Mesenchymal stem cell (in vitro differentiated cells and primary cell): Measurements from ENCODE around the gene KTN1.

Experiments
- DNase-seq: peaks from one replicate; pipeline ENCODE4 v3.0.0-alpha.2; 2013
- H2AFZ ChIP-seq: one replicate; pipeline ENCODE4 v1.6.1; 2013; ENCODE audit warnings: low read depth, mild to moderate bottlenecking, control low read depth, inconsistent platforms, low read length, moderate library complexity
- H2AK5ac ChIP-seq: 2 replicates; pipeline ENCODE4 v1.6.1; 2013; ENCODE audit warnings: low read length, moderate library complexity, mild to moderate bottlenecking, inconsistent platforms; ENCODE audit not compliant: severe bottlenecking
- H2BK120ac ChIP-seq: one replicate; pipeline ENCODE4 v1.6.1; 2013; ENCODE audit warnings: low read depth, mild to moderate bottlenecking, inconsistent platforms, low read length, moderate library complexity
- H2BK12ac ChIP-seq, 2 experiments: one replicate each; pipeline ENCODE4 v1.6.1; 2013; ENCODE audit warnings: inconsistent platforms in 2 of 2, low read length in 2 of 2, mild to moderate bottlenecking in 2 of 2, moderate library complexity in 2 of 2, control low read depth in 1 of 2
- H2BK15ac ChIP-seq: one replicate; pipeline ENCODE4 v1.6.1; 2013; ENCODE audit warnings: mild to moderate bottlenecking, low read depth, inconsistent platforms; ENCODE audit not compliant: poor library complexity, severe bottlenecking
- H2BK5ac ChIP-seq: 2 replicates; pipeline ENCODE4 v1.6.1; 2013; ENCODE audit warnings: low read depth, mild to moderate bottlenecking, low read length, control low read depth, inconsistent platforms; ENCODE audit not compliant: poor library complexity, severe bottlenecking
- H3K14ac ChIP-seq, 2 experiments: one replicate each; pipeline ENCODE4 v1.6.1; 2013; ENCODE audit warnings: inconsistent platforms in 2 of 2, low read length in 2 of 2, control low read depth in 1 of 2, mild to moderate bottlenecking in 1 of 2, moderate library complexity in 1 of 2
- H3K18ac ChIP-seq, 2 experiments: one replicate each; pipeline ENCODE4 v1.6.1; 2013; ENCODE audit warnings: inconsistent platforms in 2 of 2, low read length in 2 of 2, control low read depth in 1 of 2, low read depth in 1 of 2, mild to moderate bottlenecking in 1 of 2
- H3K23ac ChIP-seq, 2 experiments: one replicate each; pipeline ENCODE4 v1.6.1; 2013; ENCODE audit warnings: inconsistent platforms in 2 of 2, low read length in 2 of 2, mild to moderate bottlenecking in 2 of 2, moderate library complexity in 2 of 2, control low read depth in 1 of 2
- H3K27ac ChIP-seq: 2 replicates; pipeline ENCODE4 v1.5.1; 2013; ENCODE audit warnings: mild to moderate bottlenecking, moderate library complexity, low read length, control low read depth, inconsistent platforms; ENCODE audit not compliant: poor library complexity, severe bottlenecking
- H3K27me3 ChIP-seq, 2 experiments: 2 replicates each; pipeline versions ENCODE4 v1.6.1 to v1.7.0; 2013; ENCODE audit warnings: low read length in 2 of 2, mild to moderate bottlenecking in 2 of 2, moderate library complexity in 2 of 2, control low read depth in 1 of 2, inconsistent platforms in 1 of 2; ENCODE audit not compliant: control insufficient read depth in 1 of 2, insufficient read depth in 1 of 2
- H3K36me3 ChIP-seq, 2 experiments: 2 replicates each; pipeline versions ENCODE4 v1.6.1 to v1.7.0; 2013; ENCODE audit warnings: low read length in 2 of 2, control low read depth in 1 of 2, inconsistent platforms in 1 of 2, low read depth in 1 of 2, mild to moderate bottlenecking in 1 of 2; ENCODE audit not compliant: insufficient read depth in 2 of 2, control insufficient read depth in 1 of 2
- H3K4ac ChIP-seq, 2 experiments: one replicate each; pipeline ENCODE4 v1.6.1; 2013; ENCODE audit warnings: inconsistent platforms in 2 of 2, low read length in 2 of 2, mild to moderate bottlenecking in 2 of 2, moderate library complexity in 2 of 2, control low read depth in 1 of 2, low read depth in 1 of 2
- H3K4me1 ChIP-seq: 2 replicates; pipeline ENCODE4 v1.6.1; 2013; ENCODE audit warnings: low read depth, low read length, control low read depth; ENCODE audit not compliant: control insufficient read depth, insufficient read depth
- H3K4me2 ChIP-seq: 2 replicates; pipeline ENCODE4 v1.6.1; 2013; ENCODE audit warnings: low read length, mild to moderate bottlenecking, inconsistent platforms; ENCODE audit not compliant: poor library complexity, severe bottlenecking
- H3K4me3 ChIP-seq, 2 experiments: 2 replicates each; pipeline versions ENCODE4 v1.5.1 to v1.7.0; 2013; ENCODE audit warnings: low read length in 2 of 2, mild to moderate bottlenecking in 2 of 2, control low read depth in 1 of 2, low read depth in 1 of 2; ENCODE audit not compliant: insufficient read depth in 1 of 2
- H3K79me1 ChIP-seq: replicated peaks from 2 replicates; pipeline ENCODE4 v1.6.1; 2013; ENCODE audit warnings: mild to moderate bottlenecking, control low read depth, low read length, inconsistent platforms; ENCODE audit not compliant: poor library complexity, severe bottlenecking
- H3K9ac ChIP-seq: 2 replicates; pipeline ENCODE4 v1.7.0; 2013; ENCODE audit warnings: mild to moderate bottlenecking, low read length, moderate library complexity
- H3K9me3 ChIP-seq: 2 replicates; pipeline ENCODE4 v1.7.0; 2013; ENCODE audit warnings: mild to moderate bottlenecking, low read length; ENCODE audit not compliant: control insufficient read depth
- H4K8ac ChIP-seq: one replicate; pipeline ENCODE4 v1.6.1; 2013; ENCODE audit warnings: inconsistent platforms, mild to moderate bottlenecking, low read length, moderate library complexity
- H4K91ac ChIP-seq: one replicate; pipeline ENCODE4 v1.6.1; 2013; ENCODE audit warnings: mild to moderate bottlenecking, low read length, inconsistent platforms
- WGBS: methylation state at CpG from one replicate; pipeline ENCODE4 v1.1.7; 2013; ENCODE audit warnings: mixed read lengths; 5-methylcytosine and 5-hydroxymethylcytosine counted together

KTN1 gene

GRCh38 chr14:55604900-55605418 is 25.0 kb downstream of the KTN1 start:
- Histone ChIP-seq H3K36me3 (peaks cover 0 to 27% of the 10 kb centered on the region in 2 experiments), H3K4me3 (no peak overlapping the region), H3K14ac (no peak overlapping the region), H2BK12ac (no peak overlapping the region), H4K91ac (no peak overlapping the region), H4K8ac (no peak overlapping the region), H2BK5ac (no peak overlapping the region), H3K27ac (no peak overlapping the region), H3K9ac (no peak overlapping the region), H2BK15ac (no peak overlapping the region), H3K27me3 (no peaks in the 10 kb centered on the region), H3K4me2 (no peak overlapping the region), H2AFZ (no peak overlapping the region), H3K23ac (no peak overlapping the region), H3K18ac (no peak overlapping the region), H2AK5ac (peak overlapping the region; percentile 80), H3K9me3 (no peaks in the 10 kb centered on the region), H3K4me1 (peaks cover 9% of the 10 kb centered on the region), H2BK120ac (no peak overlapping the region), H3K79me1 (no peaks in the 10 kb centered on the region), H3K4ac (no peak overlapping the region)
- DNase-seq: no peak
- 90% methylated on average over 6 of the region's 7 CpGs for WGBS

GRCh38 chr14:55605793-55606192 is 25.8 kb downstream of the KTN1 start:
- Histone ChIP-seq H3K36me3 (peaks cover 0 to 27% of the 10 kb centered on the region in 2 experiments), H4K91ac (no peak overlapping the region), H2AFZ (no peak overlapping the region), H3K9ac (no peak overlapping the region), H2BK15ac (no peak overlapping the region), H3K18ac (no peak overlapping the region), H3K4me2 (no peak overlapping the region), H2BK5ac (no peak overlapping the region), H3K27ac (no peak overlapping the region), H3K9me3 (no peaks in the 10 kb centered on the region), H3K4me3 (no peak overlapping the region), H2BK12ac (no peak overlapping the region), H3K4ac (no peak overlapping the region), H3K27me3 (no peaks in the 10 kb centered on the region), H3K23ac (no peak overlapping the region), H4K8ac (no peak overlapping the region), H2BK120ac (no peak overlapping the region), H3K79me1 (no peaks in the 10 kb centered on the region), H3K4me1 (peaks cover 9% of the 10 kb centered on the region), H2AK5ac (no peak overlapping the region), H3K14ac (no peak overlapping the region)
- 0% methylated on average over 1 of the region's 1 CpG for WGBS
- no peak for DNase-seq

GRCh38 chr14:55607386-55607785 is 27.4 kb downstream of the KTN1 start:
- no peak overlapping the region for H2BK120ac ChIP-seq
- no peak overlapping the region for H2BK15ac ChIP-seq
- no peak overlapping the region for H3K9ac ChIP-seq
- H2AK5ac ChIP-seq: no peak overlapping the region
- H3K79me1 ChIP-seq: peaks cover 2% of the 10 kb centered on the region
- H3K27ac ChIP-seq: no peak overlapping the region
- H4K8ac ChIP-seq: no peak overlapping the region
- no peak overlapping the region for H3K18ac ChIP-seq
- no peak overlapping the region for H4K91ac ChIP-seq
- H3K14ac ChIP-seq: no peak overlapping the region
- H2AFZ ChIP-seq: no peak overlapping the region
- H2BK5ac ChIP-seq: no peak overlapping the region
- H3K27me3 ChIP-seq: no peaks in the 10 kb centered on the region
- peaks cover 0 to 23% of the 10 kb centered on the region in 2 experiments for H3K36me3 ChIP-seq
- WGBS: 85% methylated on average over 3 of the region's 3 CpGs
- H3K23ac ChIP-seq: no peak overlapping the region
- no peaks in the 10 kb centered on the region for H3K9me3 ChIP-seq
- peaks cover 6% of the 10 kb centered on the region for H3K4me1 ChIP-seq
- H3K4me2 ChIP-seq: no peak overlapping the region
- H3K4ac ChIP-seq: no peak overlapping the region
- H2BK12ac ChIP-seq: no peak overlapping the region
- no peak for DNase-seq
- no peak overlapping the region for H3K4me3 ChIP-seq

GRCh38 chr14:55609681-55610080 is 29.7 kb downstream of the KTN1 start:
- Histone ChIP-seq H2AK5ac (no peak overlapping the region), H3K18ac (no peak overlapping the region)

More at GRCh38 chr14:55609681-55610080, 29.7 kb downstream of the KTN1 start:
- peak; percentile 36 for DNase-seq
- no peak overlapping the region for H2AFZ ChIP-seq
- H3K4me2 ChIP-seq: no peak overlapping the region
- no peak overlapping the region for H3K14ac ChIP-seq
- H2BK5ac ChIP-seq: no peak overlapping the region
- H3K27me3 ChIP-seq: no peaks in the 10 kb centered on the region
- H3K4me3 ChIP-seq: no peak overlapping the region
- H4K8ac ChIP-seq: no peak overlapping the region
- no peak overlapping the region for H4K91ac ChIP-seq
- no peak overlapping the region for H2BK12ac ChIP-seq
- H3K4me1 ChIP-seq: peaks cover 8% of the 10 kb centered on the region
- peaks cover 0 to 34% of the 10 kb centered on the region in 2 experiments for H3K36me3 ChIP-seq
- no peak overlapping the region for H2BK120ac ChIP-seq
- 17% methylated on average over 3 of the region's 4 CpGs for WGBS
- peaks cover 10% of the 10 kb centered on the region for H3K79me1 ChIP-seq
- no peak overlapping the region for H3K23ac ChIP-seq
- H3K9ac ChIP-seq: no peak overlapping the region
- peak overlapping the region; percentile 63 for H3K27ac ChIP-seq
- no peak overlapping the region for H2BK15ac ChIP-seq
- no peaks in the 10 kb centered on the region for H3K9me3 ChIP-seq
- no peak overlapping the region for H3K4ac ChIP-seq
